GM12878 (cell line): ENCODE results near the gene ACSL3. TPM values are rescaled to one million over a fixed set of nuclear protein-coding genes. Genes with fewer than 3 reads are reported as not detected.

Experiments used
- BCL11A ChIP-seq: IDR thresholded peaks from 2 replicates; pipeline ENCODE4 v1.6.1; 2011; ENCODE audit warnings: low read depth, low read length
- BCLAF1 ChIP-seq: fragments of 450-650 bp; IDR thresholded peaks from 2 replicates; pipeline ENCODE4 v1.6.1; 2017; ENCODE audit warnings: antibody characterized with exemption, mild to moderate bottlenecking, moderate library complexity
- CHD4 ChIP-seq: fragments of 200-600 bp; sonication (generic); IDR thresholded peaks from 2 replicates; pipeline ENCODE4 v1.6.1; 2016; ENCODE audit warnings: mild to moderate bottlenecking
- E2F8 ChIP-seq: fragments of 450-650 bp; IDR thresholded peaks from 2 replicates; pipeline ENCODE4 v1.6.1; 2018; ENCODE audit warnings: mild to moderate bottlenecking, low read depth, moderate library complexity; ENCODE audit not compliant: partially characterized antibody
- EED ChIP-seq: sonication (generic); IDR thresholded peaks from 2 replicates; pipeline ENCODE4 v1.6.1; 2016; ENCODE audit warnings: antibody characterized with exemption, low read depth
- ELK1 ChIP-seq: IDR thresholded peaks from 2 replicates; pipeline ENCODE4 v1.6.1; 2012; ENCODE audit warnings: low read depth, low read length, improper control_type of control experiment
- GABPA ChIP-seq: IDR thresholded peaks from 2 replicates; pipeline ENCODE4 v1.6.1; 2014; ENCODE audit warnings: antibody characterized with exemption, low read depth, mild to moderate bottlenecking, inconsistent platforms
- HCFC1 ChIP-seq: fragments of 150-350 bp; IDR thresholded peaks from 2 replicates; pipeline ENCODE4 v1.6.1; 2014; ENCODE audit warnings: low read length
- HDGF ChIP-seq: fragments of 450-650 bp; IDR thresholded peaks from 2 replicates; pipeline ENCODE4 v1.6.1; 2016; ENCODE audit warnings: antibody characterized with exemption
- KDM1A ChIP-seq: fragments of 200-600 bp; sonication (generic); IDR thresholded peaks from 2 replicates; pipeline ENCODE4 v1.6.1; 2016; ENCODE audit warnings: borderline replicate concordance
- KLF5 ChIP-seq: fragments of 450-650 bp; IDR thresholded peaks from 2 replicates; pipeline ENCODE4 v1.6.1; 2014; ENCODE audit warnings: mild to moderate bottlenecking; ENCODE audit not compliant: partially characterized antibody
- NFYB ChIP-seq: IDR thresholded peaks from 2 replicates; pipeline ENCODE4 v1.6.1; 2011; ENCODE audit warnings: low read depth, mild to moderate bottlenecking, low read length, improper control_type of control experiment, moderate library complexity; ENCODE audit not compliant: insufficient read depth
- NR2C2 ChIP-seq: IDR thresholded peaks from 2 replicates; pipeline ENCODE4 v1.6.1; 2011; ENCODE audit warnings: borderline replicate concordance, low read depth; ENCODE audit not compliant: control insufficient read depth, insufficient read length
- NR2F1 ChIP-seq: fragments of 450-650 bp; conservative IDR thresholded peaks from 2 replicates; pipeline ENCODE4 v1.6.1; 2017; ENCODE audit warnings: mild to moderate bottlenecking
- SPI1 ChIP-seq: IDR thresholded peaks from 2 replicates; pipeline ENCODE4 v1.6.1; 2011; ENCODE audit warnings: low read depth, mild to moderate bottlenecking, low read length, moderate library complexity, borderline replicate concordance; ENCODE audit not compliant: insufficient read depth
- SUZ12 ChIP-seq: fragments of 200-600 bp; sonication (generic); IDR thresholded peaks from one replicate; pipeline ENCODE4 v1.6.1; 2018; ENCODE audit warnings: antibody characterized with exemption, mild to moderate bottlenecking; ENCODE audit not compliant: unreplicated experiment
- TBL1XR1 ChIP-seq: IDR thresholded peaks from 2 replicates; pipeline ENCODE4 v1.6.1; 2012; ENCODE audit warnings: low read depth, low read length, improper control_type of control experiment
- TCF12 ChIP-seq: IDR thresholded peaks from 2 replicates; pipeline ENCODE4 v1.6.1; 2011; ENCODE audit warnings: low read depth, mild to moderate bottlenecking, low read length
- ZNF217 ChIP-seq: fragments of 450-650 bp; IDR thresholded peaks from 2 replicates; pipeline ENCODE4 v1.6.1; 2017; ENCODE audit warnings: antibody characterized with exemption, mild to moderate bottlenecking
- ZNF274 ChIP-seq: IDR thresholded peaks from one replicate; pipeline ENCODE4 v1.8.0; 2011; ENCODE audit not compliant: insufficient read length, insufficient read depth
- ZNF687 ChIP-seq: fragments of 450-650 bp; IDR thresholded peaks from 2 replicates; pipeline ENCODE4 v1.6.1; 2017; ENCODE audit warnings: mild to moderate bottlenecking, moderate library complexity
- ZZZ3 ChIP-seq: IDR thresholded peaks from 2 replicates; pipeline ENCODE4 v1.6.1; 2011; ENCODE audit warnings: low read depth; ENCODE audit not compliant: control insufficient read depth, insufficient read length
- polyA plus RNA-seq, 11 experiments: library from polyadenylated mRNA; depleted of rRNA in 4 of 11; unstranded in 6 of 11; stranded (reverse) in 5 of 11; fragments of >200 nt; fragmentation: Nextera tagmentation in 4 of 11; fragmentation: Illumina TruSeq in 1 of 11; extraction: Ambion mirVana in 4 of 11; extraction: Trizol in 1 of 11; gene quantifications; 1 replicate in 1 of 11; 2 replicates in 10 of 11; pipeline versions ENCODE4 v1.2.1 to v1.2.3, GENCODE V29; 2011 to 2016; ENCODE audit warnings: inconsistent platforms in 2 of 11, missing spikeins in 2 of 11, low read depth in 1 of 11
- total RNA-seq, 4 experiments: library from RNA; depleted of rRNA in 3 of 4; stranded (reverse); fragments of >200 nt in 3 of 4; fragmentation: Illumina TruSeq in 1 of 4; extraction: Trizol in 1 of 4; gene quantifications; 2 replicates each; pipeline versions ENCODE4 v1.2.1 to v1.2.3, GENCODE V29; 2013 to 2021

The ACSL3 gene
- total and polyA plus RNA-seq, 10 of the 15 experiments (the other 5 are each of a cell fraction or from before 2014, with no cell fraction given): 15.6 to 83.9 (median 56.7) TPM

GRCh38 chr2:222912117-222912516, 51.3 kb downstream of the ACSL3 start (continued):
- TF ChIP-seq ZNF687 (0 out of 2 replicates have a peak, but pooled peaks have one; percentile 13), HDGF (no peak), ZZZ3 (no peak), SUZ12 (no peak), NR2F1 (no peak), ZNF274 (no peak), TBL1XR1 (no peak), CHD4 (no peak), NR2C2 (no peak), EED (0 out of 2 replicates have a peak, but pooled peaks have one; percentile 17), ELK1 (no peak; the same call in 1 of the 2 replicates), GABPA (no peak), SPI1 (no peak), TCF12 (peak; percentile 68; the same call in 1 of the 2 replicates), BCLAF1 (no peak), KDM1A (no peak), HCFC1 (no peak), ZNF217 (no peak), BCL11A (0 out of 2 replicates have a peak, but pooled peaks have one; percentile 28), E2F8 (no peak), KLF5 (no peak), NFYB (no peak)
